ENCODE data around the gene ZNF407.

ZNF407 gene

DNA sequence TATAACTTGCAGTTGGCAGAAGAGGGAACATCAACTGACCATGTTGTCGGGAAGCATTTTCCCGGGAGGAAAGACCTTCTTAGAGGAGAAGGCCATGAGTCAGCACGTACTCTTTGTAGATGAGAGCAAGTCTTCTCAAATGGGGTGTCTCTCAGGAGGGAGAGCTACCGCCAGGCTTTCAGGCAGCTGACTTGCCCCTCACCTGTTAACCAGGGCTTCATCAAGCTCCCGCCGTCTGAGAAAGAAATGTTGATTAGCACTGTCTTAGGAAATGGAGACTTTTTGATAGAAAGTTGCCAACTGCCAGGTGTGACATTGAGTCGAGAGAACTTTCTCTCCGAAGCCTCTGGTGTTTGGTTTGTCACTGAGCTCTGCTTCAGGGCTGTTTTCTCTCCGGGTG is 196.1 kb downstream of the ZNF407 start:
- no peak for DNase-seq

- DNase-seq, result no peak
Observed at GRCh38 chr18:74795751-74796150, 198.1 kb downstream of the ZNF407 start.

GRCh38 chr18:74796211-74796610 is 198.5 kb downstream of the ZNF407 start:
- DNase-seq, result no peak

- DNase-seq, result peak in 1 of 5 experiments; percentile 46
Observed at GRCh38 chr18:74796841-74797576, 199.3 kb downstream of the ZNF407 start.

GRCh38 chr18:74797577-74798151 is 200.0 kb downstream of the ZNF407 start:
- DNase-seq, result no peak

DNA sequence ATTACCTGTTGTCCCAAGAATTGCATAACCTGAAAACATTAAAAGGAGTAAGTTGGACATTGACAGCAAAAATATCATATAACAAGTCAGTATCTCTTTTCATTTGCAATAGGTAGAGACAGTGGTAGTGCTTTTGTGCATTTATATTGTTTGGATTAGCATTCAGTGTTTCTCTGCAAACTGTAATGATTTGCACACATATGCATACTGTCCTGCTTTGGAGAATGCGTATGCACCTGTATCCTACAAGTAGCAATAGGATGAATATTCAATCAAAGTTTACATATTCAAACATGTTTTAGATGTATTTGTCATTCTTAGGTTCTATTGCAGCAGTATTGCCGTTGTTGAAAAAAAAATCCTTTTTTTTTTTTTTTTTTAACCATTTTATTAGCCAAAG is 201.9 kb downstream of the ZNF407 start:
- no peak for DNase-seq

DNA sequence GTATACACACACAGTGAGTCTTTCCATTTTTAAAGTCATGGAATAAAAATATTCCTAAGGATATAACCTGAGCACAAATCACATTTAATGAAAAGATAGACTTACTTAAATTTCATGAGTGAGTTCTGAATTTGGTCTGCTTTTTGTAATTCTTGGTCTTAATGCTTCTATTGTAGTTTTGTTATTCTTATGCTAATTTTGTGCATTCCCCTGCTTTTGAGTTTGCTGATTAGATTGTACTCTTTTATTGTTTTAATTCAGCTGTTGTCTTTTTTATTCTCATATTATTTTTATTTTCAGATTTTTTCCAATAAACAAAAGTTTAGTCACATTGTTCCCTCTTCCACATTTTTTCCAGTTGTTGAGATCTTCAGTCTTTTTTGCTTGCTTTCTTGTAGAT is 202.4 kb downstream of the ZNF407 start:
- DNase-seq, result no peak

DNA sequence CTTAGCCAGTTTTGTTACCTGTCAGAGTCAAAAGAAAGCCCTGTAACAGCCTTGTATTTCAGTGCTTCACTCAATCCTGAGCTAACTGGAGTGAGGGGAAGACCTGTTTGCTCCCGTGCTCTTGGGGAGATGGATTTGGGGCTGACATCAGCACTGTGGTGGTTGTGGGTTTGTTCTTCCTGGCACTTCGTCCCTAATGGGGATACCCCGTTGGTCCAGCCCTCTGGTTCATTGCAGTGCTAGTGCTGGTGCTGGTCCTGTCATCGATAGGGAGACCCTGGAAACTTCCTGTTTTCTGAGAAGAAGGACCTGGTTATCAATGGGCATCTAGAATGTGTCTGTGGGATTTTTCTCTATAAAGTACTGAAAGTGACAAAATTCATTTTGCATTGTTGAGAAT is 205.4 kb downstream of the ZNF407 start:
- DNase-seq, result no peak

- DNase-seq, result no peak
Observed at GRCh38 chr18:74803769-74804168, 206.1 kb downstream of the ZNF407 start.

DNA sequence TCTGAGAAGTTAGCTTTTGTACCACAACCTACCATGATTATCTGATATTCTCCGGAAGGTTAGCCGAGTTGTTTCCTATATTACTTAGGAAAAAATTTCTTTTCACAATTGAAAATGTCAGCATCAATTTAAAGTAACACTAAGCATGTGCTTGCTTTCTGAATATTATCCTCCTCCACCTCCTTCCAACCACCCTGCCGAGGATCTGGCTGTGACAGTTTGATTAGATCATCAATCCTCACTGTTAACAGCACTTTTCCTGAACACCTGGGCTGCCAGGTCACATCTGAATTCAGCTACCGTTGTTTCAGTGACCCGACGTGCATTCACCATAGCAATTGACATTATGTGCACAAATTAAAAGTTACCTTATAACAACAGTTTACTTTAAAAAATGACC is 207.0 kb downstream of the ZNF407 start:
- no peak for DNase-seq

- DNase-seq, result no peak
Observed at GRCh38 chr18:74806073-74806472, 208.4 kb downstream of the ZNF407 start.

DNA sequence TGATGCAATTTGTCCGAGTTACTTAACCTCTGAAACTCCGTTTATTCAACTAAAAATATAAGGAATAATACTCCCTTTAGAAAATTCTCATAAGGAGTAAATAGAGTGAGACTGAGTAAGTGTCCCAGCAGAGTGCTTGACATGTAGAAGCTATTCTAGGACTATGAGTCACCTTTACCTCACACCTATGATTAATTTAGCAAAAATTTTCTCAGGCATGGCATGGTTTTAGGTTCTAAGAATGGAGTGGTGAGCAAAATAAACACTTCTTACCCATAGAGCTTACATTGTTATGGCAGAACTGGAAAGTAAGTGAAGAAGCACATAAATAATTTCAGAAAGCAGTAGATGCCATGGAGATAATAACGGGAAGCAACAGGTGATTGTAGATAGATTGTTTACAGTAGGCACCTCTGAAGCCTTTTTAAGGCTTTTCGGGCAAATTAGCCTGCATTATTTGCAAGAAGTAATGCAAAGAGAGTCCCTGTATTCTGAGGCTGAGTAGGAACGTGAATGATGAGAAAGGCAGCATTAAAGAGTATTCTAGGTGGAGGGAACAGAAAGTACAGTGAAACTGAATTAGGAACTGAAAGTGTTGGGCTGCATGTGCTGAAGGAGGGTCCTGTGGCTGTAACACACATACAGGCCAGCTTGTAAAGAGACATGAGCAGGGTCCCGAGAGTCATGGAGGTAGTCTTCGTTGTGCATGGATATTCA is 209.2 kb downstream of the ZNF407 start:
- DNase-seq, result no peak

DNA sequence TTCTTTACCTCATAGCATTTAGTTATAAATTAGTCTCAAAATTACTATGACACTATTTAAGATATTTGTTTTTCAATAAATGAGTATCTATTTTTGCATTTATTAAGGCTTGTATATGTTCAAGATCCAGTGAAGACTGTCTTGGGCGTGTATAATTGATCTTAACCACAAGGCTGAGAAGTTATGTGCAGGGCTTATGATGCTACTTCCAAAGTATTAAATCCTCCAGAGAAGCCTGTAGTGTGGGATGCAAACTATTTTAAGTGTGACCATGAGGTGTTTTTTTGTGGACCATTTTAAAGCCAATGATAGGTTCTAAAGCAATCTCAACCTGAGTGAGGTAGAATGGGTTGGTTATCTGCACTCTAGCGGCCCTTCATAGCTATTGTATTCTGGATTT is 219.9 kb downstream of the ZNF407 start:
- no peak for DNase-seq

DNA sequence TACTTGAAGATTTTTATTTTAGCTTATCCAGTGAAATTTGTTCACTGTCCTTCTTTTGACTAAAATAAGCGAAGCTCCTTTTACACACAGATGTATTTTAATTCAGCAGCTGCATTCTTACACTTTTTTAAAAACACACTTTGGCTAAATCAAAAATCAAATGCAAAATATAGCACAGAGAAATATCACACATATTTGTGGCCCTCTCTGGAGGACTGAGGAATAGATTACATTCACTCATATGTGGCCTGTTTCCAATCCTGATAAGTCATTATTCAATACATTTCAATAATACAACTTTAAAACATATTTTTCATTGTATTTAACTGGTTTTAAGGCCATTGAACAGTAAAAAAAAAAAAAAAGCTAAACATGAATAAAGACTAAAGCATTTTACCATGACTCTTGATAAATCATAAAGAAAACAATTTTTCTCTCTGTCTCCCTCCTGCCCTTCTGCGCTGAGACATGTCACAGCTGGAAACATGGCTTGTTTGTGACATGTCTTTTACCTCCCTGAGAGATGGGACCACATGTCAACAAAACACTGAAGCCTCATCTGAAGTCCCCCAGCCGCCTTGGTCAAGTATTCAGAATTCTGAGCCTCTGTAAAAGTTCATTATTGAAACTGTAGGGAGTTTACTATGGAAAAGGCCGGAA is 221.0 kb downstream of the ZNF407 start:
- no peak for DNase-seq

GRCh38 chr18:74819433-74820059 is 221.9 kb downstream of the ZNF407 start:
- peak in 1 of 5 experiments; percentile 45 for DNase-seq

- DNase-seq, result no peak
Observed at GRCh38 chr18:74820160-74820780, 222.6 kb downstream of the ZNF407 start.

DNA sequence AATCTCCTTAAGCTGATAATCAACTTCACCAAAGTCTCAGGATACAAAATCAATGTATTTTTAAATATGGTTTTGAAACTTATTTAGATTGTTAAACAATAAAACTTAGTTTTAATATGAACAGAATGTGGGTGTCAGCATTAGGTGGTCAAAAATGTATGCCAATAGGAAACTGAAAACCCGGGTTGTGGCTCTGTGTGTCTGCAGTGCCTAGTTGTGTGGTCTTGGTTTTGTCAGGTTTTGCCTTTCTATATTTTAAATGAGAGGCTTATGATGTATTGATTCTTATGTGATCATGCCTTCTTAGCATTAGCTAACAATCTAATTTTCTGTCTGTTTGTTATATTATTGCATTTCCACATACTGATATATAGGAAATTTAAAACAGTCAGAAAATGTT is 227.8 kb downstream of the ZNF407 start:
- DNase-seq, result no peak

- no peak for DNase-seq
Observed at GRCh38 chr18:74826572-74826971, 228.9 kb downstream of the ZNF407 start.

GRCh38 chr18:74828200-74828599 is 230.5 kb downstream of the ZNF407 start:
- DNase-seq, result no peak

- DNase-seq, result no peak
Observed at GRCh38 chr18:74831571-74832250, 234.0 kb downstream of the ZNF407 start.

GRCh38 chr18:74832381-74832780 is 234.7 kb downstream of the ZNF407 start:
- no peak for DNase-seq

- no peak for DNase-seq
Observed at GRCh38 chr18:74832999-74833398, 235.3 kb downstream of the ZNF407 start.

Measured in T-helper 2 cell (primary cell).